IgD-negative memory B cell (primary cell): ENCODE data around the gene B3GNT4. TPM values are rescaled to one million over a fixed set of nuclear protein-coding genes. Genes with fewer than 3 reads are reported as not detected.

Experiments
- polyA plus RNA-seq: library from polyadenylated mRNA; unstranded; fragments of 300-500 nt; fragmentation: Illumina TruSeq; gene quantifications from one replicate; pipeline ENCODE4 v1.2.3, GENCODE V29; 2021

The B3GNT4 gene
- polyA plus RNA-seq, 1 donor from 2014 or later, result 0.29 TPM

Other genes starting within 250 kb of the B3GNT4 start
- gene BCL7A, start 181.8 kb upstream of the B3GNT4 start, polyA plus RNA-seq, result 18.7 TPM
- 17.5 TPM for gene MLXIP, start 125.0 kb upstream of the B3GNT4 start, polyA plus RNA-seq
- gene IL31, start 29.5 kb upstream of the B3GNT4 start, polyA plus RNA-seq, result not detected
- not detected for gene LRRC43, start 20.6 kb upstream of the B3GNT4 start, polyA plus RNA-seq
- gene DIABLO, start 22.3 kb downstream of the B3GNT4 start, polyA plus RNA-seq, result 51.0 TPM
- 27.6 TPM for gene VPS33A, start 62.8 kb downstream of the B3GNT4 start, polyA plus RNA-seq
- gene CLIP1, start 219.0 kb downstream of the B3GNT4 start, polyA plus RNA-seq, result 26.8 TPM